ENCODE data around the gene PTPRN2. TPM values are rescaled to one million over a fixed set of nuclear protein-coding genes. Genes with fewer than 3 reads are reported as not detected.
"Not testable (repeated sequence)": the region's sequence is repeated elsewhere in the genome, so short reads cannot be mapped to it uniquely, and the experiment has no call there.

The PTPRN2 gene
- total RNA-seq, 1 donor from 2014 or later = 1.2 TPM

DNA sequence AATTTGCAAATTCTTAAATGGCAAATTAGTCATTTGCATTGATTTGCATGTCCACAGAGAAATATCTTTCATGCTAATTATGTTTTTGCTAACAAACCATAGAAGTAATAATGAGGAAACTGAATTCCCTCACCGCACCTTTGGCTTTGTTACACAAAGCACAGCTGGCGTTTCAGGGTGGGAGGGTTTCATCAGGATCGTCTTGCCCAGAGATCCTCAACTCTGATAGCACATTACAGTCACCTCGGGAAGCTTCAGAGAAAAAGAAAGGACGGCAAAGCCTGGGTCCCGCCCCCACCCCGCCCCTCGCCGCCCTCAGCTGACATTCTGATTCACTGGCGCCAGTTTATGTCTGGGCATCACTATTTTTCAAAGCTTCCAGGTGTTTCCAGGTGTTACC, 119.4 kb downstream of the PTPRN2 start:
- DNase-seq (ENCODE audit: low read depth) = no peak

DNA sequence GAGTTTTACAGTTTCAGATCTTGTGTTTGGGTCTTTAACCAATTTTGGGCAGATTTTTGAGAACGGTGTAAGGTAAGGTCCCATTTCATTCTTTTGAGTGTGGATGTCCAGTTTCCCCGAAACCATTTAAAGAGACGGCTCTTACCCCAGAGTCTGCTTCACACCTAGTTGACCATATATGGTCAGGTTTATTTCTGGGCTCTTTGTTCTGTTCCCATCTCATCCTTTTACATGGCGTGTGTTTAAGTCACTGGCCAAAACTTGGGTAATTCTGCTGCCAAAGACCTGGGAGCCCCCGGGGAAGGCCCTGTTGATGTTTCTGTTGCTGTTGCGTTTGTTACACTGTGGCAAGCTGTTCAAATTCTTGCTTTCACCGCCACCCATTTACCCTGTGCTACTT, 120.1 kb downstream of the PTPRN2 start:
- no peak for DNase-seq (ENCODE audit: low read depth)

DNA sequence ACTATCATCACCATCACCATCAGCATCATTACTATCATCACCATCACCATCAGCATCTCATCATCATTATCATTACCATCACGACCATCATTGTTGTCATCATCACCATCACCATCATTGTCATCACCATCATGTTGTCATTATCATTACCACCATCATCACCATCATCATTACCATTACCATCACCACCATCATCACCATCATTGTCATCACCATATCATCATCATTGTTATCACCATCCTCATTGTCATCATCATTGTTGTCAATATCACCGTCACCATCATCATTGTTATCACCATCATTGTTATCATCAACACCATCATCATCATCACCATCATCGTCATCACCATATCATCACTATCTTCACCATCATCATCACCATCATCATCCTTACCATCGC, 124.3 kb downstream of the PTPRN2 start:
- no peak for DNase-seq (ENCODE audit: low read depth)

DNA sequence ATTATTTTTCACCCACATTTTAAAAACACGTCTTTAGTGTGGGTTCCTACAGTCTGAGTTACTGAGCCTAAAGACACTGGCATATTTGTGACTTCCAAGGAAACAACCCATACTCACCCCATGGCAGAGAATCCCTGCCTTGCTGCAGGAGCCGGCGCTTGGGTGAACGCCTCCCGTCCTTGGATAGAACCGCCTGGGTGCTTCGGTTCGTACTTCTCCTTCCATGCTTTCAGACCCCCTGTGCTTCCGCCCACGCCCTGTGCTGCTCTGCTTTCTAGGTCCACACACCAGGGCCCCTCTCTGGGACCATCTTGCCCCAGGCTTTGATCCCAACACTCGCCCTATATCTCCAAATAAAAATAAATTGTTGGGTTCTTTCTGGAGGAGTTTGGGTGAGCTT, 125.8 kb downstream of the PTPRN2 start:
- no peak for DNase-seq (ENCODE audit: low read depth)

DNA sequence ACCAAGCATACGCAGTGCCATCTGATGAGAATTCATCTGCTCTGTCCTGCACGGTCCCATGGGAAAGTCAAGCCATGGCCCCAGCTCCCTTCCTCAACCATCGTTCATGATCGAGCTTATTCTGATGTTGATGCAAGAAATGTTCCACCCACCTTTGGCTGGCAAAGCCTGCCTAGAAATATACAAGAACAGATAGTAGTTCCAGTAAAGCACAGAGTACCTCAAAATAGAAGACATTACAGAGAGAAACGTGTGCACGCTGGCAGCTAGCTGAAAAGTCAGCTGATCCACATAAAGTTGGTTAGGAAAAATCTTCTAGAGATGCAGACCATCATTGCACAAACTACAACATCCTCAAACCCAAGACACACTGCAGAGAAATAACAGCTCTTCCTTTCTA, 127.0 kb downstream of the PTPRN2 start:
- no peak for DNase-seq (ENCODE audit: low read depth)

DNA sequence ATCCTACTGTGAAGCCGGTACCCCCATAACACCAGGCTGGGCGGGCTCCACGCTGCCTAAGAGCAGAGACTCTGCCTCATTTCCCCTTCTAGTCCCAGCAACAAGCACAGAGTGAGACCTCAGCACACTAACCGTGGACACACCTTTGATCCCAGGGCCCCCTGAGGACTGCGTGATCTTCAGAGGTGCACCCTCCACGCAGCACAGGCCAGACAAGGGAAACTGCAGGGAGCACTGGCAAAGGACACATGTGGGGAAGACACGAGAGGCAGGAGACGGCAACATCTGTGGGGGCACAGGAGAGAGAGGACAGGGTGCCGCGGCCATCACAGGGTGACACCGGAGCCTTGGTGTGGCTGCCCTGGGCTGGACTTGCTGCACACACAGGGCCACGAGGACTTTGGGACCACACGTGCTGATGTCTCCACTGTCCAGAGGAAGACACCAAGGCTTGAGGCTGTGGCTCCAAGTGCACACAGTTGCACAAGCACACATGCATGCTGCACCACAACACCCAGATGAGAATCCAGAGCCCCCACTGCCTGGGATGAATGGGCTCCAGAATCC, 128.8 kb downstream of the PTPRN2 start:
- DNase-seq (ENCODE audit: low read depth) = no peak

DNA sequence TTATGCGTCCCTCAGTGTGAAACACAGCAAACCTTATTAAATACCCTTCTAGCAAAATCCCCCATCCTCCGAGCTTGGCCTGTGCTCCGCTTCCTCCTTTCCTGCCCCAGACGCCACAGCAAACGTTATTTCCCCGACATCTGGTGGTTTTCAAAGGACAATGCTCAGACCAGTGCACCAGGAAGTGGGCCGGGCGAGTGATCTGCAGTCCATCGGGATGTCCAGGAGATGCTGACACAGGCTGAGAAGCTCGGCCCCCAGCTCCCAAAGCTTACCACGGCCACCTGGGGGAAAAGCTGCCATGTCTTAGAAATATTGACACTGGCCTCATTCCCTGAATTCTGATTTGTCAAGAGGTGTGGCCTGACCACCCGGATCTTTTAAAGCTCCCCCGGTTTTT, 129.5 kb downstream of the PTPRN2 start:
- DNase-seq (ENCODE audit: low read depth) = no peak

DNA sequence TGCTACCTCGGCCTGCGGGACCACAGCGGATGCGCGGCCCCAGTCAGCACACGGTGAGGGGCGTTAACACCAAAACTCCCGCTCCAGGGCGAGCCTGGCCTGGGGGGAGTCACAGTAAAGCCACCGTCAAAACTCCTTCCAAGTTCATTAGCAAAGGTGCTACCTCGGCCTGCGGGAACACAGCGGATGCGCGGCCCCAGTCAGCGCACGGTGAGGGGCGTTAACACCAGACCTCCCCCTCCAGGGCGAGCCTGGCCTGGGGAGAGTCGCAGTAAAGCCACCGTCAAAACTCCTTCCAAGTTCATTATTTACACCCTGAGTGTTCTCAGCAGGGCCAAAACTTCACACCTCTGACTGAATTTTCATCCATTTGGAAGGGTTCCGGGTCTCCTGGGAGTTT, 130.0 kb downstream of the PTPRN2 start:
- DNase-seq (ENCODE audit: low read depth) = not testable (repeated sequence)

DNA sequence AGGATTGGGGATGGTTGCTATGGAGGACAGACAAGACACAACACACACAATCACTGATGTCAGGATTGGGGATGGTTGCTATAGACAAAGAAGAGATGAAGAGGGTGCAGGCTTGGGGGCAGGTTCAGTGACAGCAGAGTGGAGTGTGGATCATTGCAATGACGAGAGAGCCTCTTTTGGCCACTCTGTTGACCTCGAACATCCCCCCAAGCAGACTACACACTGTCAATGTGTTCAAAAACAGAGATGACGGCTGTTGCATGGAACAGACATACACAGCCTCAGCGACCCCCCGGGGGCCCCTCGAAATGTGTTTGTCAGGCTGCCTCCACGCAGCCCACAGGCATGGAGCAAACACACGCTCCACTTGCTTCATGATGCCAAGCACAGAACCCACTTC, 133.0 kb downstream of the PTPRN2 start:
- DNase-seq (ENCODE audit: low read depth) = no peak

DNA sequence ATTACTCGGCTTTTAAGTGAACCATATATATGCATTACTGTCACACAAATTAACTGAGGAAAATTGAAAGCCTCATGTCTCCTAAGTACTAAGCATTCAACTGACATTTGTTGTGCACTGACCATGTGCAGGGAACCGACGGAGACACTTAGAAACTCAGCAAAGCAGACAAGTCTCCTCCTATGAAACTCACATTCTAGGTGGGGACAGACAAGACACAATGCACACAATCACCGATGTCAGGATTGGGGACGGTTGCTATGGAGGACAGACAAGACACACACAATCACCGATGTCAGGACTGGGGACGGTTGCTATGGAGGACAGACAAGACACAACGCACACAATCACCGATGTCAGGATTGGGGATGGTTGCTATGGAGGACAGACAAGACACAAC, 134.0 kb downstream of the PTPRN2 start:
- no peak for DNase-seq (ENCODE audit: low read depth)

DNA sequence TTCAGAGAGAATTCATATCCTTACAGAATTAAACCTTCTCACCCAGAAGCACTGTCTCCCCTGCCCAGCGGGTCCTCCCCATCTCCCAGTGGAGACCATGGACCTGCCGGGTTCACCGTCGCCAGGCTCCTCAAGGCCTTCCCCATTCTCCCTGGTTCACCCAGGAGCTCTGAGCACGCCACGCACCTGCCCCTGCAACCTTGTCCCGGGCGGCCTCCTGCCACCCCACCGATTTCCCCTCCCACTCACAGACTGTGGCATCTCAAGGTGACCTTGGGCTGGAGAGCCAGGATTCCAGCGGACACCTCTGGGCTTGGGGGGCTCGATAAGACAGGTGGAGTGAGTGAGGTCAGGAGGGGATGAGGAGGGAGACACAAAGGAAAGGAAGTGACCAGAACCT, 135.3 kb downstream of the PTPRN2 start:
- DNase-seq (ENCODE audit: low read depth) = no peak

DNA sequence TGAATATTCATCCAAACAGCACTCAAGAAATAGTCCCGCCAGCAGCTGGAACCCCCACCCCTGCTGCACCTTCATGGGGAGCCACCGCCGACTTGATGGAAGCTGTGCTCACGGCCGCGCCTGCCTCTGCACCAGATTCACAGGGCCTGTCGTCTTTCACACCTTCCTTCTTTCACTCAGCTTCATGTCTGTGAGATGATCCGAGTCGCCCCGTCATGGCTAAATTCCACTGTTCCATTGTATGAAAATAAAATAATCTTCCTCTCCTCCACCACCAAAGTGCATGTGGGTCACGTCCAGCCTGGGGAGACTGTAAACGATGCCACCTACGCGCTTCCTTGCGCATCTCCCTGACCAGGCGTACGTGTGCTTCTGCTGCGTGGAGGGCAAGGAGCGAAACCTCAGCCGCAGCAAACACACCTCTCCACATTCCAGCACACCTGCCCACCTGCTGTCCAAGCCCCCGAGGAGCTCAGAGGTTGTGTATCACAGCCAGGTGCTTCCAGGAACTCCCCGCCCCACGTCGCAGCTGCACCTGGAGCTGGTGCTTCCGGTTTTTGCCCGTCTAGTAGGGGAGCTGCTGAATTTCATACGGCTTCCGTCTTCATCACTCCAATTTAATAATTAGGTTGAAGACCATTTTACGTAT, 137.0 kb downstream of the PTPRN2 start:
- no peak for DNase-seq (ENCODE audit: low read depth)

DNA sequence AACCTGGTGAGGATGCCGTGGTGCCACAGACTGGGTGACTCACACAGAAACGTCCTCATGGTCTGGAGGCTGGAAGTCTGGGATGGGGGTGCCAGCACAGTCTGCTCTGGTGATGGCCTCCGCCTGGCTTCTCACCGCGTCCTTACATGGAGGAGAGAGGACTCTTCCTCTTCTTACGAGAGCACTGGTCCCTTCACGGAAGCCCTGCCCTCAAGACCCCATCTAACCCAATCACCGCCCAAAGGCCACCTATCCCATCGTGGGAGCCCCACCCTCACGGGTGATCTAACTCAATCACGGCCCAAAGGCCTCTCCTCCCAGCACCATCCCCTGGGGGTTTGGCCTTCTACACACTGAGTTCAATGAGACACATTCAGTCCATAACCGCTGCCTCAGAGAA, 137.7 kb downstream of the PTPRN2 start:
- DNase-seq (ENCODE audit: low read depth) = no peak

DNA sequence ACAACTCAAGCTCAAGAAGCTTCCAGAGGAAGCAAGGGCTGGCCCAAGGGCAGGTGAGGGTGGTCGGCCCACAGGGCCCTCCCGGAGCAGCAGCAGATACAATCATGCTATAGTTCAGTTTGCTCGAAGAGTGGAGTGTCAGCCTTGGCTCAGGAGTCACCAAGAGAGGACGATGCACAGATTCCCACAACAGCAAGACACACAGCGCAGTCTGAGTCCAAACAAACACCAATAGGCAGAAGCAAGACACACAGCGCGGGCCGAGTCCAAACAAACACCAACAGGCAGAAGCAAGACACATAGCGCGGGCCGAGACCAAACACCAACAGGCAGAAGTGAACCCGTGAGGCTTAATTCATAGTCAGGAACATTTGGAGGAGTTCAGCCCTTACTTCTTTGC, 138.4 kb downstream of the PTPRN2 start:
- no peak for DNase-seq (ENCODE audit: low read depth)

DNA sequence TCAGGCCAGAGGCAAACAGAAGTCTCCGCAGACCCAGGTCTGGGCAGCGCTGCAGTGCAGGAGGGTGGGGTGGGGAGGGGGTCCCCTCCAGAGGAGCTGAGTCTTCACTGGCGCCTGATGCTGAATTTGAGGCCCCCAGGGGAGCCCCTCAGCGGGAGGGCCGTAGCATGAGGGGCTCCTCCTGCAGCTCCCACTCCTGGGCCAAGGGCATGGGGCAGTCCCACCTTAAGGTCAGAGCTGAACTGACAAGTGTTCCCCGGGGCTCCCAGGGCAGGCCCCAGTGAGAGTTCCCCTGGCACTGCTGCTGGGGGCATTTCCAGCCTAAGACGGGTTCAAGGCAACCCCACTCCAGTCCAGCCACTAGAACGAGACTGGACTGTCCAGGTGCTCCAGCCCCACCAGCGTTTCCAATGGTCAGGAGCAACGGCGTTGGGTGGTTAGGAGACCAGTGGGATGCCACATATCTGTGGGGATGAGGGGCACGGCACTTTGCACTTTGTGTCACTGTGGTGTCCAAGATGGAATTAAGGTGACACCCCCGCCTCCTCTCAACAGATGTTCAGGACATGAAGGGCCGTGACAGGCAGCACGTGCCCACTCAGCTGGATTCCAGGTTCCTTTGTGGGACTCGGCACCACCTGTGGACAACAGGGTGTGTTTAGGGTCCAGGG, 139.1 kb downstream of the PTPRN2 start:
- no peak for DNase-seq (ENCODE audit: low read depth)

DNA sequence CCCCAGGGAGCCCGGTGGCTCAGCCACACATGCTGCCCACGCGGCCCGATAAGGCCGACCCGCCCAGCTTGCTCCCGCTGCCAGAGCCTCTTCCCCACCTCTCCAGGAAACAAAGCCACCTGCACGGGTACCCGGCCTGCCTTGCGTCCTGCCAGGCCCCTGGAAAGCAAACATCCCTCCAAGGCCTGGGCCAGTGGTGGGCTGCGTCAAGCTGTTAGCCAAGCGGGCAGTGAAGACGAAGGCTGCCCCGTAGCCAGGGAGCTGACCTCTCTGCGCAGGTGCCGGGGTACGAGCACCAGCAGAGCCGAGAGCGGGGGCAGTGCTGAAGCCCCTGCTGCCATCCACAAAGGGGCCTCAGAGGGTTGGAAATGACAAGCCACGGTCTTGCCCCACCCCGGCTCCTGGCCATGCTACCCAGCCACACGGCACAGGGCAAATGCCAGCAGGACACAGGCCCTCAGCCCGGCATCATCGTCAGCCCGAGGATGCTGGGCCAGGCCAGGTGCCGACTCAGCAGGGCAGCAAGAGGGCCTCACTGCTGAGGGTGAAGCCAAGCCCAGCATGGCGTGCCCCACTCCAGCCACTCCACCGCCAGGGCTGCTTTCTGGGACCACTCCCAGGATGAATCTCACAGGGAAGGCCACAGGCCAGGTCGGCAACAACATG, 140.0 kb downstream of the PTPRN2 start:
- no peak for DNase-seq (ENCODE audit: low read depth)

DNA sequence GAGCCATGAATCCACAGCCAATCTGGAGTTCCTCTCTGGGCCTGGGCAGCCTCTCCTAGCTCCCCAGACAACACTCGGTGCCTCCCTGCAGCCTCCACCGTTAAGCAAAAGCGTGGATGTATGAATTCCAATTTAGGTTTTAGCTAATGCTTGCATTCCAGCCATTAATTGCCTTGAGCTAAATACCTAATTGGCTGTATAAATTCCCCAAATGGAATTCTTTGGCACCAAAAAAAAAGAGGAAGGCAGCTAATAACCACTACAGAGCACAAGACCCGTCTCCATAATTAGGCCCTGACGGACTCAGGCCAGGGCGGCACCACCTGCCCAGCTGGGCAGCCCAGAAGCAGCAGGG, 140.5 kb downstream of the PTPRN2 start:
- DNase-seq (ENCODE audit: low read depth) = no peak

DNA sequence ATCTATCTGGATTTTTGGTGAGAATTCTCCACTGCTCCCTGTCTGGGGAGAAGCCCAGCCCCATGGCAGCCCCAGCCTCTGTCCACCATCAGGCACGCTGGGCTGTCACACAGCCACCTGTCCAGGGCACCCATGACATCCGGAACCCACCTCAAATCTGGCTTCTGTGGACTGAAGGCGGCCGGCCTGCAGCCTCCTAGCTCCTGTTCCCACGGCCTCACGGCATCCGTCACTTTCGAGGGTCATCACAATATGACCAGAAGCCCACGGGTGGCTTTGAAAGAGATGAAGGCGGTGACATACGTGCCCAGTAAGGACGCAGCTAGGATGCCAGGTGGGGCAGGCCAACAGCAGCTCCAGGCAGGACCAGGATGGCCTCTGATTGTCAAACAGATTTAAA, 140.9 kb downstream of the PTPRN2 start:
- DNase-seq (ENCODE audit: low read depth) = no peak

DNA sequence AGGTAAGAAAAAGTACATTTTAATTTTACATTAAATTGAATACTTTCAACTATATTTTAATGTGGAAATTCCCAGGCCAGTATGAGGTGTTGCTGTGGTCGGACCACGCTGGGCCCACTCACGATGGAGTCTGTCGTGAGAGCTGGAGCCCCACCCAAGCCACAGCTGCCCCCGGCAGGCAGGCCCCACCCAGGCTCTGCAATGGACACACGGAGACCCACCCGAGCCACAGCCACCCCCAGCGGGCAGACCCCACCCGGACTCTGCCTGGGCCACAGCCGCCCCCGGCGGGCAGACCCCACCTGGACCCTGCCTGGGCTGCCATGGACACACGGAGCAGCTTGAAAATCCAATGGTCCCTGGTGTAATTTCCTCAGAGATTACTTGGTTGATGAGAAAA, 141.3 kb downstream of the PTPRN2 start:
- no peak for DNase-seq (ENCODE audit: low read depth)

DNA sequence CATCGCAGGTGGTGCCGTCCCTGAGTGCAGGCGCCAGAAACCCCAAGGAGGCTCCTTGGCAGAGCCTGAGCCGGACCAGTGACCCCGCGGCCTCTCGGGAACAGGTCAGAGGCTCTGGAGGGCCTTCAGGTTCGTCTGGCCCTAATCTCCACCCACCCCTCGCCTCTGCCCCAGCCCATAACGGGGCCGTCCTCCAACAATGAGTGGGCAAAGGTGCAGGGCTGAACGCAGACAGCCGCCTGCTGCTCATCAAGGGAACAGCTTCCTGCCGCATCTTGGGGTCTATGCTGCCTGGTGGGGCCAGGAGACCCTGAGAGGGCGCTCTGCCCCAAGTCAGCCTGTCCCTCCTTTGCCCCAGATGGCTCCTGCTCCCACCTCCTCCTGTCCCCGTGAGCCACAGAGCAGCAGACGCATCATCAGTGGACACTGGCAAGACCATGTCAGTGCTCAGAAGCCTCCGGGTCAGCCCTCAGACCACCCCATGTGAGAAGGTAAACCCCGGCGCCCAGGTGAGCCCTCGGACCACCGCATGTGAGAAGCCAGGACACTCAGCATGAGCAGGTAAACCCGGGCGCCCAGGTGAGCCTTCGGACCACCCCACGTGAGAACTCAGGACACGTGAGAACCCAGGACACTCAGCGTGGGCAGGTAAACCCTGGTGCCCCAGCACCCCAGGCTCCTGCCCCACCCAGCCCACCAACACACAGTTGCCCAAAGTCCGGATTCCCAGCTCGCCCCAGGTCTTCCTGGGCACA, 142.0 kb downstream of the PTPRN2 start:
- DNase-seq (ENCODE audit: low read depth) = no peak

DNA sequence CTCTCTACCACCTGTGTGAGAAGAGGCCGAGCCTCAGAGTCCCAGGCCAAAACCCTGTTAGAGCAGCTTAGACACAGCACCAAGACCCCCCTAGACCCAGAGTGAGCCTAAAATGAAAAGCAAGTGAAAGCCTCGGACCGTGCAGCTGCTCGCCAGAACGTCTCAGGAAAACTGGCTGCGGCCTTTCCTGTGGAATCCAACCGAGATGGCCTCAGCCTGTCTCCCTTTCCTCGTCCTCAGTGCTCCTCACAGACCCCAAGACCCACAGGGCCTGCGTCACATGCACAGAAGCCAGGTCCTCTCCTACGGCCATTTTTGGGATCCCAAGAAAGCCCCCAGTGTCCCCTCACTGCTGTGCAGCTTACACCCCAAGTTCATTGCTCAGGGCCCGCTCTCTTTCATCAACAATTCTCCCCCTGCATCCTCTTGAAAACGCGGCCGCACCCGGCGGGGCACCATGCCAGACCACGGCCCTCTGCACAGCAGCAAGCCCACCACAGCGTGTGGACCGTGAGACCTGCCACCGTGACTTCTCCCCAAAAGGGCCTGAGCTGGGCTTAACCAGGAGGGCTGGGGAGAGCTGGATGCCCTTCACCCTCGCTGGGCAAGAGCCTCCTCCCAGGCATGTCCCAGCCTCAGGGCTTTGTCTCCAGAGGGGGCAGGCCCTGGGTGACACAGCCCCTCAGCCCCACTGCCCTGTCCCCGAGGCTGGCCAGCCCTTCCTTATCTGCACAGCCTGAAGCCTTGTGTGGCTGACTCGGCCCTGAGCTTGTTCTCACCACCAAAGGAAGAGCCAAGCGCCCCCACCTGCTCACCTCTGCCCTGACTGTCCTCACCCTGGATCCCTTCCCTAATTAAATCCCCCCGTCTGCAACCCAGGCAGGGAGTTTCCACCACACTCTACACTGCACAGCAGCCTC, 142.9 kb downstream of the PTPRN2 start:
- no peak for DNase-seq (ENCODE audit: low read depth)
